ENCODE results near the gene ITGAV.

ITGAV gene

GRCh38 chr2:186687807-186688211, 98.0 kb downstream of the ITGAV start:
- DNase-seq: no peak

DNA sequence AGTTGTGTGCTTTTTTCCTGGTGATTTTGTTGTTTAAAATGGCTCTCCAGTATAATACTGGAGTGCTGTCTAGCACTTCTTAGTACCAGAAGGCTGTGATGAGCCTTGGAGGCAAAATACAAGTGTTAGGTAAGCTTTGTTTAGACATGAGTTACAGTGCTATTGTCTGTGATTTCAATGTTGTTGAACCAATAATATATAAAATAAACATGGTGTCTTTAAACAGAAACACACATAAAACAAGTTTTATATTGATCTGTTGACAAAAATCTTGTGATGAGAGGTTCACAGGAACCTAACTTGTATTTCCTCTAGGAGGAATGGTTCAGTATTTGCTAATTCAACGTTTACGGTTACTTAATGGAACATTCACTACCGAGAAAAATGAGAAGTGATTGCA, 99.0 kb downstream of the ITGAV start:
- DNase-seq: no peak

DNA sequence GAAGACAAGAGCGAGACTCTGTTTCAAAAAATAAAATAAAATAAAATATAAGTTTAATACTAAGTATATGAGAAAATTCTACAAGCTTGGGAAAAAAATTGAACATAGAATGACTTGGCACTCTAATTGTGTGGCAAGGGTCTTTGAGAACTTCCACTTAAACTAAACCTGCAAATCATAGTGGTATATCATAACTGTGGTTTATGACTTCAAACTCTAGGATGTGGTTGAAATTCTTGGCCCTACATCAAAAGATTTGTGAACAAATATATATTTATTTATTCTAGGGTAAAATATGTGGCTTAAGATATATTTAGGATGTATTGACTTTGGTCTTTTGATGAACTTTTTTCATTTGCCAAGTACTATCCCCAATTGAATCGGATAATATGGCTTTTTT, 100.9 kb downstream of the ITGAV start:
- no peak for DNase-seq

DNA sequence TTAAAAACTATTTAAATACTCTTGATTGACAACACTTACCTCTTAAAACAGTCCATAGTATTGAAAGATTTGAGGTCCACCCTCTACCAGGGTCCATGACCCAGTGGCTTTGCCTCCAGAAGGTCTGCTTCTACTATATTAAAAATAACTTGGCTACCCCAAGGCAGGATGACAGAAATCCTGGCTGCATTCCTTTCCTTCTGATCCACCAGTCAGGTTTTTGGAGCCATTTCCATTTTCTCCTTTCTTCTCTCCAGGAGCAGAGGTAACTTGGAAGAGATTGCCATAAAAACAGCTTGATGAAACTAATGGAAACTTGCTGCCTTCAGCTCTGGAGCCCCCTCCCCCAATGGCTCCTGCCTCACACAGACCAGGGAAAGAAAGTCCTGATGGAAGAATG, 101.4 kb downstream of the ITGAV start:
- no peak for DNase-seq

GRCh38 chr2:186691900-186692299, 102.0 kb downstream of the ITGAV start:
- DNase-seq: no peak

- no peak for DNase-seq
Measured at GRCh38 chr2:186693446-186693832, 103.6 kb downstream of the ITGAV start.

- DNase-seq: no peak
Measured at GRCh38 chr2:186695081-186695756, 105.4 kb downstream of the ITGAV start.

DNA sequence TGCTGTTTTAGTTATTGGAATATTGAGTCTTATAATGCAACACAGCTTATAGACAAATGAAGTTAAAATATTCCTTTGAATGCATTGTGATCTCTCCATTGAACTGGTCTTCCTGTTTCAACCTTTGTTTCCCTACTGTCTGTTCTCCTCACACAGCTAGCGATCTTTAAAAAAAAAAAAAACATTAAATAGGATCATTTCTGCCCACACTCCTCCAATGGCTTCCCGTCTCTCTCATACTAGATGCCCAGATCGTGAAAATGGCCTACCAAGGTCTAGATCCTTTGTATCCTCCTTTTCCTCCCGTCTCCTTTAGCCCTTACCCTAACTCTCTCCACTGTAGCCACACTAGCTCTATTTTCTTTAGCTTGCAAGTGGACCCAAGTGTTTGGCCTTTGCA, 106.4 kb downstream of the ITGAV start:
- DNase-seq: no peak

DNA sequence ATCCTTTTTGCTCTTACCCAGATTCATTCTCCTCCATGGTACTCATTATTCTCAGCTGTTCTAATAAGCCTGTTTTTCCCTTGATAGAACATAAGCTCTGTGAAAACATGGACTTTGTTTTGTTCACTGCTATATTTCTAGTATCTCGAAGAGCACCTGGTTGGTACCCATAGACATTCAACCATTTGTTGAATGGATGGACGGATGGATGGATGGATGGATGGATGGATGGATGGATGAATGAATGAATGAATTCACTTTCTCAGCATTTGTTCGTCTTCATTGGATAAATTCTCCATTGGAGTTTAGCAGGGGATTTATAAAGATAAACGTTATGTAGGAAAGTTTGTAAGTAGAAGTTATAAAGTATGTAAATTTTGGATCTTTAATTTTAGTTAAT, 106.9 kb downstream of the ITGAV start:
- DNase-seq: no peak

GRCh38 chr2:186697536-186697935, 107.7 kb downstream of the ITGAV start:
- DNase-seq: no peak

- no peak for DNase-seq
Measured at GRCh38 chr2:186699742-186700141, 109.9 kb downstream of the ITGAV start.

DNA sequence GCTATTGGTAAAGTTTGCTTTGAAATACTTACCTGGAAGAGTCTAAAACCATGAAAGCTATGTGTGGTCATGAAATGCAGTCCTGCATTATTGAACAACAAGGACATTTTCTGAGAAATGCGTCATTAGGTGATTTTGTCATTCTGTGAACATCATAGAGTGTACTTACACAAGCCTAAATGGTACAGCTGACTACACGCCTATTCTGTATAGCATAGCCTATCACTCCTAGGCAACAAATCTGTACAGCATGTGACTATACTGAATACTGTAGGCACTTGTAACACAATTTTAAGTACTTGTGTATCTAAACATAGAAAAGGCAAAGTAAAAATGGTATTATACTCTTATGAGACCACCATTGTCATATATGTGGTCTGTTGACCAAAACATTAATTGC, 112.2 kb downstream of the ITGAV start:
- no peak for DNase-seq

- DNase-seq: no peak
Measured at GRCh38 chr2:186702501-186702900, 112.6 kb downstream of the ITGAV start.

GRCh38 chr2:186704897-186705296, 115.0 kb downstream of the ITGAV start:
- no peak for DNase-seq

DNA sequence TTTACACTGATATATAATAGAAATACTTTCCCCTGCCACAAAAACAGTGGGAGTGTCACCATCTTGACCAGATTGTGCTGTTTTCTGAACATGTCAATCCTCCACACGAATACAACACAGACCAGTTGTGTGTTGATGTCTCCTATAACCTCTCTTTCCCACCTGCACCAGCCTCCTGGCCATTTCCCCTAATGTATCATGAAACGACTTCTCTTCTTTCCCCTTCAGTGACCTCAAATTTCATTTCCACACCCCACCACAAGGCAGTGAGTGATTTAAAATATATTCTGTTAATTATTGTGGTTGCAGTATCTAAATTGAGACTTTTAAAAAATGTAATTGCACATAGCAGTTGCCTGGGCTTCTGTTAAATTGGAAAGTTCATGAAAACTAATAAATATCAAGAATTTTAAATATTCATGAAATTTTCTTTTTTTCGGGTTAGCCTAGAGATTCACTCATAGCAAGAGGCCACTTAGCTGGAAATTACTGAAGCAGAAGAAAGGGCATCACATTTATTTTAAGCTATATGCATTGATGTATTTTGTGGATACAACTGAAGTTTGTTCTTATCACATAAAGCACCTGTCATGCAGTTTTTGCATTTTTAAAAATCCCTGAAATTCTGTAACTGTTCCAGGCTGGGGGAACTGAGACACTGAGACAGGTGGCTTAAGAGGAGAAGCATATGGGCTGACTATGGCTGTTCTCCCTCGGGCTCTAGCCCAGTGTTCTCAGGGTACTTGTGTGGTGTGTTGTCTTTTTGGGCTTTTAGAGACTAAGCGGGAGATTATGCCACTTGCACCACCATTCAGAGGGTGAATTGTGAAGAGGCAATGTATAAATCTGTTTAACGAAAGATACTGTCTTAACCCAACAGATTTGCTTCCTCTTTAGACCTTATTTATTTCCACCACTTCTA, 119.9 kb downstream of the ITGAV start:
- no peak for DNase-seq

DNA sequence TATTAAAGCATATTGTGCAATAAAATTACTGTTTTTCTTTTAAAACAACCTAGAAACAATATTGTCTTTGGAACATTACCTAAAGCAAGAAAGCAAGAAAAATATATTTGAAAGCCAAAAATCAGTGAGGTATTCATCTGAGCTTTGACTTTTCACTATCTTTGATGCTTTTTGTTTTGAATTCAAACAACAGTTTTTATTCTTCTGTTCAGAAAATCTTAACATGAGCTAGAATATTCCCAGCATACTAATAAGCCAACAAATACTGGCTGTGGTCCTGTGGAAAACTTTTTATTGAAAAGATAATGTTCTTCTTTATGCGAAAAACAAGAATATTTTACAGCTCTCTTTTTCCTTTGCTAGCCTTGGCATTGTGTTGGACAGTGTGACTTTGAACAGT, 123.8 kb downstream of the ITGAV start:
- no peak for DNase-seq

- DNase-seq: no peak
Measured at GRCh38 chr2:186714611-186715010, 124.8 kb downstream of the ITGAV start.

DNA sequence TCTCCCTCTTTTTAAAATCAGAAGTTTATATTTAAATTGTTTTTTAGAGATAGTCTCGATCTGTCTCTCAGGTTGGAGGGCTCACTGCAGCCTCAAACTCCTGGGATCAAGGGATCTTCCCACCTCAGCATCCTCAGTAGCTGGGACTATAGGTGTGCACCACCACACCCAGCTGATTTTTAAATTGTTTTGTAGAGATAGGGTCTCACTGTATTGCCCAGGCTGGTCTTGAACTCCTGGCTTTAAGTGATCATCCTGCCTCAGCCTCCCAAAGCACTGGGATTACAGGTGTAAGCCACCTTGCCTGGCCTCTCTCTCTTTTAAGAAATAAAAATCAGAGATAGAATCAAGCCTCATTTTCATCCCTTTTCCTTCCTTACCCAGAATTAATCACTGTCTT, 126.1 kb downstream of the ITGAV start:
- no peak for DNase-seq

DNA sequence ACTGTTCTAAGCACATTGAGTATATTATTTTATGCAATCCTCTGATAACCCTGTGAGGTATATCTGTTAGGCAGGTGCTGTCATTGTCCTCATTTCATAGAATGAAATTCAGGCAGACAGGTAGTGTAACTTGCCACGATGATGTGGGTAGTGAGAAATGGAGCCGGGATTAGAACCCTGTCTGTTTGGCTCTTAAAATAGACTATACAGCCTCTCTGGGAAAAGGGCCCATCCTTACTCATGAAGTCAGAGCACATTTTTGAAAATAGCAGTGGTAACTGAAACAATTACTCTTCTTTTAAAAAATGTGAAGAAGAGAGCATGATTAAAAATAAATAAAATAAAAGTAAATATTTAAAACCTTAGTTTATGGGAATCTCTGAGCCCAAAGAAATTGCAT, 127.0 kb downstream of the ITGAV start:
- no peak for DNase-seq

DNA sequence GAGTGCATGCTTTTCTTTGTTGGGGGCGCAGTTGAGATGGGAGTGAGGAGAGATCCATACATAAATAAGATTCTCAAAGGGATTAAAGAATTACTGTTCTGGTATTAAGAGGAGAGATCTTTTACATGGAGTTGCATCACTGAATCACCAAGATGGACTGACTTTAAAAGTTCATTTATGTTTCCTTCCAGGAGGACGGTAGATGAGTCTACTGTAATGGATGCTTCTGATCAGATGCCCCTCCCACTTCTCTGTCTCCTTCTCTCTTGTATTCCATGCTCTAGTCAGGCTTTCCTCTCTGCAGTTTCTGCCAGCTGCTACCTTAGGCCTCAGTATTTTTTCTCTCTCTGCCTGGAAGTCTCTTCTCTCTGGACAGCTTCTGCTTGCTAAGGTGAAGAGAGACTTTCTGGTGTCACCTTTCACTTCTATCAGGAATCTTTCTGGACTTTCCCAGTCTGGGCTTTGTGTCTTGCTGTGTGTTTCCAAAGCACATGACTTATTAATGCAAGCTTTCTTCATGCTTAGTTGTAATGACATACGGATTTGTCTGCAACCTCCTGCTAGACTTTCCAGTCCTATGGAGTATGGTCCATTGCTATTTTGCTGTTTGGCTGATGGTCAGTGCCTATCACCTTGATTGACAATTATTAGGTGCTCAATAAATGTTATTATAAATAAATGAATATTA, 127.6 kb downstream of the ITGAV start:
- DNase-seq: no peak

DNA sequence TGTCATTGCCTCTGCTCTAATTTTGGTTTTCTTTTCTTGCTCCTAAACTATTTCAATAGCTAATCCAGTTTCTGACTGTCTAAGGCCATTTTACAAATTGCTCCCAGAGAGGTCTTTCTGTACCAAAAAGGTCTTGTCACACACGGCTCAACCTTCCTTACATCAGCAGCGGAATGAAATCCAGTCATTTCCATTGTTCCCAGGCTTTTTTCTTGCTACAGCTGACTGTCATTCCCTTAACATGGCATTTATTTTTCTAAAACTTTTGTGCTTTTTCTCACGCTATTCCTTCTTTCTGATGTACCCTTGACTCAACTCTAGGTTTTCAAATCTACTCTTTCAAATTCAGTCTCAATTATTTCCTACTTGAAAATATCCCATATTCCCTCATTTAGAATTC, 128.3 kb downstream of the ITGAV start:
- no peak for DNase-seq

- no peak for DNase-seq
Measured at GRCh38 chr2:186718903-186719302, 129.0 kb downstream of the ITGAV start.

DNA sequence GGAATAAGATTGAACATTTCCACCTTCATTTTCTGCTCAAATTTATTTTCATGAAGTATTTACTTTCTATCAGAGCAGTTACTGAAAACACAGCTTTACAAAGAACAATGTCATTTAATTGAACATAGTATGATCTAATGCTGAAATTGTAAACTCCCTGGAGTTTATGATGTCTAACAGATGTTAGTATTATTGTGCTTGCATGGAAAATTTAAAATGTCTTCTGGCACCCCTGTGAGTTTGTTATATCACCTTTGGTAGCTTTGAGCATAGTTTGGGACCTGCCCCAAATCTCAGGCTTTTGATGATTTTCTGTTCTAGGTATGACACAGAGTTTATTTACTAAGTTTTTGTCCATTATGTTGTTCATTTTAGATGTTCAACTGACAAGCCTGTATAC, 132.1 kb downstream of the ITGAV start:
- no peak for DNase-seq

DNA sequence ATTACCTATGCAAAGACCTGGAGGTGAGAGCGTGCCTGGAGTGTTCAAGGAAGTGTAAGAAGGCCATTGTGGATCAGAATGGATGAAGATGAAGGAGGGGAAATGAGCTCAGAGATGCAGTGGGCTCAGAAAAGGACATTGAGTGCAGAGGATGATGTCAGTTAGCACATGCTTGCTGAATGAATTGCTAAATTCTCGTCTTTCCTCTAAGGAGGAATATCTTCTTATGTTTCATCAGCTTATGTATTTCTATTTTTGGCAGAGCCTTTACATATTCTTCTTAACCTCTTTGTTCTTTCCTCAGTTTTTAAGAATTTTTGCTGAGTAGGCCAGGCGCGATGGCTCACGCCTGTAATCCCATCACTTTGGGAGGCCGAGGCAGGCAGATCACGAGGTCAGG, 134.9 kb downstream of the ITGAV start:
- no peak for DNase-seq

All from activated CD4-positive, alpha-beta T cell treated with anti-CD3 and anti-CD28 coated beads, Interleukin-2, Interleukin-6, amounts not matched to agents 100 ng/mL and 50 ng/mL, durations not matched to agents 16 hours and 8 hours (primary cell).